Forelimb muscle (tissue), 1 donor: ENCODE data around the gene PIEZO2. TPM values are rescaled to one million over a fixed set of nuclear protein-coding genes. Genes with fewer than 3 reads are reported as not detected.
"Not testable (repeated sequence)": the region's sequence is repeated elsewhere in the genome, so short reads cannot be mapped to it uniquely, and the experiment has no call there.

ENCODE experiments used
- DNase-seq: peaks from one replicate; pipeline ENCODE4 v3.0.0-alpha.2; 2013; ENCODE audit warnings: low read depth
- polyA plus RNA-seq: library from polyadenylated mRNA; unstranded; fragments of 120-200 nt; gene quantifications from one replicate; pipeline ENCODE4 v1.2.1, GENCODE V29; 2013; ENCODE audit not compliant: insufficient read length

PIEZO2 gene
- polyA plus RNA-seq, 1 donor = 31.0 TPM

DNA sequence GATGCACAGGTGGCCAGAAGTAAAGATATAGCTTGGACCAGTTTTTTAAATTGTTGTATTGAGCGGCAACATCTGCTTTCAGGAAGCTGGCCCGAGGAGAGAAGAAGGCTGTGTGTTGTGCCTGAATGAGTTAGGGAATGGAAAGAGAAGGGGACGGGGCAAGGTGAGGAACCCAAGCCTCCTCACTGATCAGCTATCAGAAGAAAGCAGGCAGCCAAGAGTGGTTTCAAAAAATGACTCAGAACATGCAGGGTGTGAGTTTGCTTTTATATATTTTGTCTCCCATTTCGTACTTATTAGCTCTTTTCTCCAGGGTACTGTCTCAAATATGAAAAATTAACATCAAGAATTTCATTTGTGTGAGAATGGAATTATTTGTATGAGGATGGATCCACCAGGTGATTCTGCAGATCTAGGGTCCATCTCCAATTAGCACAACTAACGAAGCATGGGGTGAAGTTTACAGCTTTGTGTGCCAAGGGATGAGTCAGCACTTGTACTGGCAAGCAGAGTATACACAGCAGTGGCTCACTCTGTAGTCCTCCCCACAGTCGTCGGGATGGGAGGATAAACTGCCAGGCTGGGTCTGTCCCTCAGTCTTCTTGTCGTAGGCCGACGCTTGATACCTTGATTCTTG is 175.7 kb downstream of the PIEZO2 start:
- DNase-seq = no peak

DNA sequence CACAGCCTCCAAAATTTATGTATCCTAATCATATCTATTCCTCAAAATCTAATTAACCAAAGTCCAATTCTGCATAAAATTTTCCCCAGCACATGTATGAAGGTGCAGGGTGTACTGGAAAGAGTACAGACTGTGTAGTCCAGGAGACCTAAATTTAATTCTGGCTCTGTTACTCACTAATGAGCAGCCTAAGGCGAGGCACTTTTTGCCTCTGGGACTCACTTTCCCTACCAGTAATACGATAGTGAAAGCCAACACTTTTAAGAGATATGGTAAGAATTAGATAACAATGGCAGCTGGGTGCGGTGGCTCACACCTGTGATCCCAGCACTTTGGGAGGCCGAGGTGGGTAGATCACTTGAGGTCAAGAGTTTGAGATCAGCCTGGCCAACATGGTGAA is 177.7 kb downstream of the PIEZO2 start:
- no peak for DNase-seq

DNA sequence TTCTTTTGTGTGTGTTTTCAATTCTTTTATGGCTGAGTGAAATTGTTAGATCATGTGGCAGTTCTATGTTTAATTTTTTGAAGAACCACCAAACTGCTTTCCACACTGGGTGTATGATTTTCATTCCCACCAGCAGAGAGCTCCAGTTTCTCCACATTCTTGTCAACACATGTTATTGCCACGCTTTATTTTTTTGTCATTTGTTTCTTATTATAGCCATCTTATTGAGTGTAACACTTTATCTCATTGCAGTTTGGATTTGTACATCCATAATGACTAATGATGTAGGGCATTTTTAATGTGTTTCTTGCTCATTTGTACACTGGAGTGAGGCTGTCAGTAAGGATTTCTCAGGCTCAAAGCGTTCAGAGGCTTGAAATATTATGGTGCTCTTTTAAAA is 184.2 kb downstream of the PIEZO2 start:
- no peak for DNase-seq

DNA sequence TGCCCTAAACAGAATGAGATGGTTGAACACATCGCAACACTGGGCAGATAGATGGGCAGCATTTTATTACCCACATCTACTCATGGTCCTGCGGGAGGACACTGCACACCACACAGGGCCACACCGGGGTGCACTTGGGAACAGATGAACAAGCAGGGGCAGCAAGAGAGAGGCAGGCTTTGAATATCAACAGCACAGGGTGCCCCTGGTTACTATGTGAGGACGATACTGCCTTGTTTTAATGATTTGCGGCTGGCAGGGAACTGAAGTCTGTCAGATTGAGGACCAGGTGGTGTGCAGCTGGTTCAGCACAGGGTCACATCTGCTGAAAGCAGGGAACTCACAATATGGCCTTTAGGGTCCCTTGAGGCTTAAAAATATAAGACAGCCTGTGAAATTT is 195.7 kb downstream of the PIEZO2 start:
- DNase-seq = no peak

DNA sequence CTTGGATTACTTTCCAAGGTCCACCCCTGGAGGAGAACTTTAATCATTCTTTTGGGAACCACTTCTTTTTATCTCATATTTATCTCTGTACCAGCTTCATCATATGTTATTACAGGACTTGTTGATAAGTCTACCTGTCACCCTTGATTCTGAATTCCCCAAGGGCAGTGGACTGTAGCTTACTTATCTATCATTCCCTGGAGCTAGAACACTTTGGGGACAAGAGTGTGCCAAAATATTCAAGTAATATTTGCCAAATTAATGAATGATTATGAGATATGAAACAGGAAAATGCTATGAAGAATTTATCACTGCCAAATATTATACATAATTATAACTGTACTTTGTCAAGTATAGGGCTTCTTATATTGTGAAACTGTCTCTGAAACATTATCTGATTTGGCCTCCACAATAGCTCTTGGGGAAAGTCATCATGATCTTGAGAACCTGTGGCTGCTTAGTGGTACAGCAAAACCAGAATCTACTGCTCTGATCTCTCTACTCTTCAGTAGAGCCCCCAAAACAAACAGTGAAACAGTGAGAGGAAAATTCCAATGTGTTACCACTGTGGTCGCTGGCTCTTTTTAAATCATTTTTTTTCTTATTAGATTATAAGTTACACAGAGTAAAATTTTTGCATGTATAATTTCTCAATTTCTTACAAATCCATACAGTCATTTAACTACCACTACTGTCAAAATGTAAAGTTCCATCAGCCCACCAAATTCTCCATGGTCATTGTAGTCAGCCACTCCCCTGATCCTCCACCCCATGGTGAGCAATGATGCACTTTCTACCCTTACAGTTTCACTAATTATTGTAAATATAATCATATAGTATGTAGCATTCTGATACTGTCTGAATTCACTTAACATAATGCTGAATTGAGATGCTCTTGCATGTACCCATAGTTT is 197.5 kb downstream of the PIEZO2 start:
- DNase-seq = no peak

DNA sequence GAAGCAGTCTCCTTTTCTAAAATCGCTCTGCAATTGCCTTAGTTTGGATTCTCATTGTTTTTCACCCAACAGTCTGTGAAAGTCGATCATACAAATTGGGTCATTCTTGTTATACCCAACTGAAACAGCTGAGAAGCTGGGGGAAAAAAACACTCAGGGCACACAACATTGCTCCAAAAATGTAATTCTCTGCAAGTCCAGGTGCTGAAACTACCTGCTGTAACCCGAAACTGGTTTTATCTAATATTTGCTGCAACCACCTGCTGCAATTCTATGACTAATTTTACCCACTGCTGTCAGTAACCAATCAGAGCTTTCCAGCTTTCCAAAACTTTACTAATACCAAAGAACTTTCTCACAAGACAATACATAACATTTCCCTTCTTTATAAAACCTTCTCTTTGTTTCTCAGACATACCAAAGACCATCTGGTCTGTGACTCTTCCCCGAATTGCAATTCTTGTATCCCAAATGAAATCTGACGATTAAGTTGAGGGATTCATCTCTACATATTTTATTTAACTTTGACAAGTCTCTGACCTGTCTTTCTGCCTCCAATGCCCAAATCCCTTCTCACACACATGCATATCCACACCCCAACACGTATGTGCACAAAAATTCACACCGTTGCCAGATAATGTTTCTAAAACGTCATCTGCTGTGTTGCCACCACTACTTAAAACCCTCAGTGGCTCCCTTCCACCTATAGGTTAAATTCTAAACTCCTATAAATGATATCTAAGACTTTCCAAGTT is 198.3 kb downstream of the PIEZO2 start:
- DNase-seq = no peak

DNA sequence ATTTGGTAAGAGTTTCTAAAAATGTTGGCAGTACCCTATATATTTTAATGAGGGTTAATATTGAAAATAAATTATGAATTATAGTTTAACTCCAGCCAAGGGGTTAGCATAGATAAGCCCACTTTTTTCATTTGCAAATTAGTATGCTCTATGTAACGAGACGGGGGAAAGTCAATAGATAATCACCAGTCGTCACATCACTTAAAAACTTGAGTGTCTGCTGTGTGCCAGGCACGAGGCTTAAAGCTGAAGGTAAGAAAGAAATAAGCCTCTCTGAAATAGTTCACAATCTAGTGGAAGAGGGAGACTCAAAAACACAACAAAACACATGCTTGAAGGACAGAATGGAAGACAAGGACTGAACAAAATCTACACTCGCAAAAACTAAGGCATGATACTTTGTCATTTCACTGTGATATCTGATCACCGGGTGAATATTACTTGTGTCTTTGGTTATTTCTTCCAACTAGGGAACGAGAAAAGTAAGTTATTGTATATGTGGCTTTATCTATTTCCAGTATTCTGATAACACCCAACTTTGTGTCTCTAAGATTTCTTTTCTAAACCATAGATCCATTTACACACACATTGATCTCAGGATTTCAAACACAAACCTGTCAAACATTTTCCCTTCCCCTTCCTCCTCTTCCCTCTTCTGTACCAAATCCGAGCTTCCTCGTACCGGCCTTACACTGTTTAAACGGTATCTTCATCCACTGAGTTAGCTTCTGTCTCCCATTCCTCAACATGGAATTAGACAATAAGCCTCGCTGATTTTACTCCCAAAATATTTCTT is 199.1 kb downstream of the PIEZO2 start:
- no peak for DNase-seq

DNA sequence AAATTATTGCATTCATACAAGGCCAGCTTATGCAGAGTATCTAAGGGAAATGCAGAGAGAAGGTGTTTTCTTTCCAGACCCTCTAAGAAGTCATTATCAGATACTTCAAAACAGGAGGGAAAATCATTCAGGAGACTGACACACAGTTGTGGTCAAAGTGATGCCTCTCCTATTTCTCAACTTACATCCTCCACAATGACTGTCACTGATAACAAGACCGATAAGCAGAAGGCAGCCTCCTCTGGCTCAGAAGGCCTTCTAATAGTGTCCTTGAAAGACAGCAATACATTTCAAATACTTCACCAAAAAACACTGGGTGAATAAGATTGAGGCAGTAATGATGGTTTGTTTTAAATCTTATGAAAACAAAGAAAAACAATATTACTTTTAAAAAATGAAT is 199.7 kb downstream of the PIEZO2 start:
- DNase-seq = no peak

DNA sequence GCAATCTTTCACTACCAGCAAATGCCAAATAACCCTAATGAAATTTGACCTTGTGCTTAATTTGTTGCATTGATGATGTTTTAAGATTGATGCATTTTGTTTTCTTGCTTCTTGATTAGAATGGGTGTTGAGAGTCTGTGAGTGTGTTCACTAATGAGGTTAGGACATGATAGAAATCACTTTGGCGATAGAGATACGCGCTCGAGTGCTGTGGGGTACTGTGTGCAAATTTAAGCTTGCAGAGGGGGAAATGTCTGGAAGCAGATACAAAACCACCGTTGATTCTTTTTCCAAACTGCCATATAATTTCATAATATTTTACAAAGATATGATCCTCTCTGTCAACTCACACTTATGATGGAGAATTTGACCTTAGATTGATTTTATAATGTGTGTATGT is 200.9 kb downstream of the PIEZO2 start:
- DNase-seq = no peak

DNA sequence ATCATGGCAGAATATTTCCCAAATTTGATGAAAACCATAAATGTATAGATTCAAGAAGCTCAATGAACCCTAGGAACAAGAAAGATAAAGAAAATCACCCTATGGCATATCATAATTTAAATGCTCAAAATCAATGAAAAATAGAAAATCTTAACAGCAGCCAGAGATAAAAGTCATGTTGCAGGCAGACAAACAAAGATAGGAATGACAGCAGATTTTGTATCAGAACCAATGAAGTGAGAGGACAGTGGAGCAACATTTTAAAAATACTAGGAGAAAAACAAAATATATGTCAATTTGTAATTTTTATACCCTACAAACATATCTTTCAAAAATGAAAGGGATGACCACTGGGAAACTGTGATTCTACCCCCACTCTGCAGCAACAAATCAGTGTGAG is 203.3 kb downstream of the PIEZO2 start:
- no peak for DNase-seq

DNA sequence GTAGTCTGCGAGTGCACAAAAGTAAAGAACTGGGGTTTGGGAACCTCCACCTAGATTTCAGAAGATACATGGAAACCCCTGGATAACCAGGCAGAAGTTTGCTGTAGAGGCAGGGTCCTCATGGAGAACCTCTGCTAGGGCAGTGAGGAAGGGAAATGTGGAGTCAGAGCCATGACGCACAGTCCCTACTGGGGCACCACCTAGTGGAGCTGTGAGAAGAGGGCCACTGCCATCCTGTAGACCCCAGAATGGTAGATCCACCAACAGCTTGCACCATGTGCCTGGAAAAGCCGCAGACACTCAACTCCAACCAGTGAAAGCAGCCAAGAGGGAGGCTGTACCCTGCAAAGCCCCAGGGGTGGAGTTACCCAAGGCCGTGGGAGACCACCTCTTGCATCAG is 206.4 kb downstream of the PIEZO2 start:
- DNase-seq = no peak

DNA sequence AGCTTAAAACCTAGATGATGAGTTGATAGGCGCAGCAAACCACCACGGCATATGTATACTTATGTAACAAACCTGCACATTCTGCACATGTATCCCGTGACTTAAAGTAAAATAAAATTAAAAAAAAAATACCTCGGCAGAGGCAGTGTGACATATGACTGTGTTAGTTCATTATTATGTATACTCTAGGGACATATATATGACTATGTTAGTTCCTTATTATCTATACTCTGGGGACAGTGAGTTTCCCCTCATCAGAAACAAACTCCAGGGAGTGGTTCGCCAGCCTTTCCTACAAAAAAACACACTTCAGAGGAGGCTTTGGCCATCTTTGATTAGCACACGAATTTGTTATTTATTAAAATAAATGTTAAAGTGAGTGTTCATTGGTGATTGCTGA is 209.5 kb downstream of the PIEZO2 start:
- no peak for DNase-seq

DNA sequence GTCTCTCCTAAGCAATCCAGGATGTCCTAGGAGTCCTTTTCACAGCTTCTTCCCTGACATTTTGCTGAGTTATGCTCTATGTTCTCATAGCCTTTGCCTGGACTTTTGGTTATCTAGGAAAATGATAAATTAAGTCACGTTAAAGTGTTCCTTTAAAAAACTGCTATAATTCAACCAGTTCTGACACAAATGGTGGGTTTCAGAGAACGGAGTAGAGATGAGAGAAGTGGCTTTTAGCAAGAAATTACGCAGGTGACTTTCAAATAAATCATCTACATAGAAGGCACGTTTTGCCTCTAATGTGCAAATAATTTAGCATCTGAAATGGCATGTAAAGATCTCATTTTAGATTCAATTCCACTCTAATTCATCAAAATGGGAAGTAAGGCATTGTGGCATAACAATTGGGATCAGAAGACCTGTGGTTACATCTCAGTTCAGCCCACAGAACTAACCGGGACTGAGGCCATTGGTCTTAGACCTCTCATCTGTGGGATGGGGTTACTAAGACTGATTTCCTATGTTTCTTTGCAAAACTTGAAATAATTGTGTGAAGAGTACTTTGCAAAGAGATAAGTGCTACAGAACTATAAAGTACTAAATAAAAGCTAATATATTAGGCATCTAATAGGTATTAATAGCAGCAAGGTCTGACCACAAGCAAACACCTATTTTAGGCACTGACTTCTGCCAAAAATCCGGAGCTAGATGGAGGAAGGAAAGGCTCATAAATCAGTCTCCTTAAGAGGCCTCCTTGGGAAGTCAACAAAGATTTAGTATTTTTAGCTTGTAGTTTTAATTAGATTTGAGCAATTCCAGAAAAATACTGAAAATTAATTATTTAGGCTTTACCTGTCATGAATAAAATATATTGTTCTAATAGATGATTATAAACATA is 211.4 kb downstream of the PIEZO2 start:
- no peak for DNase-seq

DNA sequence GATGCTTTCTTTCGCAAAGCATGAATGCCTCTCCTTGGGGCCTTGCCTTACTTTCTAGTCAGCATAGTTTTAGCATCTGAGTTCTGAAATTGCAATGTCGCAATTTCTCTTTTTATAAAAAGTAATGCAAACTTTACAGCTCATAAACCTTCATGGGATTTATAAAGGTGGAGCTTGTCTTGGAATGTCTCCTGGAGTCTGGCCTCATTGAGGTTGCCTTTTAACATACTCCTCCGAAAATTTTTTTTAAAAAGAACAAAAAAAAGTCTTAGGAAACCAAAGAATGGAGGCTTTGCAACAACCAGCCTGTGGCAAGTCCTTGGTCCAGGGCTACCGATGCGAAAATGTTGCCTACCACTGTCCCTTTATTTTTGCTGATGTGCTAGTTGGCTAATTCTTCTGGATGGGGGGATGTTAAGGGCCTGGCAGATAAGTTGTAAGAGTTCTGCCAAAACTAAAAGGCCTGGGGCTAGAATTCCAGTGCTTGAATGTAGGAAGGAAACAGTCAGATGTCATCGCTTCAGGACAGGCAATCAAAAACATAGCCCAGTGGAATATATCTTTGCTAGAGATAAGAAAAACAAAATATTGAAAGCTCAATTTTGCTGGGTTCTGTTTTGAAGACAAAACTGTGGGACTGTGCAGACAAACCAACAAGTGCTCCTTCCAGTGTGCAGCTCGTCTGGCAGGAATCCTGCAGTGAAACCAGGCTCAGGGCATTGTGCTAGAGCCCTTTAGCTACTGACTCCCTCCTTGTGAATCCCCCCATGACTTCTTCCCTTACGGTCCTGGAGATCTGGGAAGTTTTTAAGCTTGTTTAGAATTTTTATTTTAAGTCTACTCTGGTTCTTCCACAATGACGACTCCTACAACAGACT is 213.0 kb downstream of the PIEZO2 start:
- no peak for DNase-seq

DNA sequence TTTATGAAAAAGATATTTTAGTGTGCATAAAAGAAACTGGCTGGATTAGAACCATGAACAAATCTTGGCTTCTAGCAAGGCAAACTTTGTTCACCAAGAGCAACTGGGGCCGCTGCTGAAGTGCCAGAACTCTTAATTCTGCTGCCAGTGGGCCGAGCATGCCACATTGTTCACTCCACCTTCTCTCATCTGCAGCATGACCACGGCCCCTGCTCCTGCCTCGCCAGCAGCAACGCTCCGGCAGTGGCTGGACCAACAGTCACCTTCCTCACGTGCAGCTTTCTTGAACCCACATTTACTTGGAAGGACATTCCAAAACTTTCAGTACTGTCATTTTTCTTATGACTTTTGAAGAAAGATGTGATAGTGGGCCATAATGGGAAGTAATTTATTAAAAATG is 213.8 kb downstream of the PIEZO2 start:
- no peak for DNase-seq

DNA sequence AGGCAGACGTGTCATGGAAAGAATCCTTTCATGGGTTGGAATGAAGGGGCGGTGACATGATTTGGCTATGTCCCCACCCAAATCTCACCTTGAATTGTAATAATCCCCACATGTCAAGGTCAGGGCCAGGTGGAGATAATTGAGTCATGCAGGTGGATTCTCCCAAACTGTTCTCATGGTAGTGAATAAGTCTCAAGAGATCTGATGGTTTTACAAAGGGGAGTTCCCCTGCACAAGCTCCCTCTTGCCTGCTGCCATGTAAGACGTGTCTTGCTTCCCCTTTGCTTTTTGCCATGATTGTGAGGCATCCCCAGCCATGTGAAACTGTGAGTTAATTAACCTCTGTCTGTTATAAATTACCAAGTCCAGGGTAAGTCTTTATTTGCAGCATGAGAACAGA is 215.7 kb downstream of the PIEZO2 start:
- DNase-seq = not testable (repeated sequence)

DNA sequence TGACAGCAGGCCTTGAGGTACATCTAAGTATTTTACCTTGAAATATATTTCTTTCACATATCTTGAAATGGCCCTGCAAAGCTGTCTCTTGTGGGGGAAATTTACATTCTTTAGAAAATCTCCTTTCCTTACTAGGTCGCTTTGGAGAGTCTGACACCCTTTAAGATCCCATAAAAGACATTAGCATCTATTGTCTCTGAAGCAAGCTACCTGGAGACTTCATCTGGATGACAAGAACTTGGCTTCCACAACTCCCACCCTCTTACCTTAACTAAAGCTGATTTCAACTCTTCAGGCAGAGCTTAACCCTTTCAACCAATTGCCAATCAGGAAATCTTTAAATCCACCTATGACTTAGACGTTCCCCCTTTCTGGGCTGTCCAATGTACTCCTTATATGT is 219.3 kb downstream of the PIEZO2 start:
- DNase-seq = no peak

DNA sequence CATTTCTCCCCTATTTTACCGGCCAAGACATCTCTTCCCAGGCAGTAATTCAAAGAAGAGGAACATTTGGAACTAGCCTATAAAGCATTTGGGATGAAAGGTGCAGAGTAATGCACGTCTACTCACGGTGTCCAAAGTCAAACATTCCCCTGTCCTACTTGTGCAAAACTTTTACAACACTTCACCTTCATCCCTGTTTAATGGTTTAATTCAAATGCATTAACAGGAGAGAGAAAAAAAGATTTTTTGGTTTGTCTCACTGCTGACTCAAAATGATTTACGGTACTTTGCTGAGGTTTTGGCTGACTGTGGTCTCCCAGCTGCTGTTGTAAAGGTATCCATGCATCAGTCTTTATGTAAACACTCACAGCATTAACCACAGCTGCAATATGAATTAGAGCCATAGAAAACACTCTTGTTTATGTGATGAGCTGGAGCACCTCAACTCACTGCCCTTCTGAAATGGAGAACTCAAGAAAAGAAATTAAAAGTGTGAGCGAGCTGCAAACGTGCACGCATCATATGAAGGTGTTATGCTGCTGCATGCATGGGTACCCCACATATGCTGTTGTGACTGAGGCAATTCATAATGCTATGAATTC is 220.5 kb downstream of the PIEZO2 start:
- no peak for DNase-seq
